ENCODE data around the gene TM7SF2. TPM values are rescaled to one million over a fixed set of nuclear protein-coding genes. Genes with fewer than 3 reads are reported as not detected.

Gene TM7SF2
- 56.7 TPM for total RNA-seq
- long read RNA-seq, transcript TM7SF2-216 (9 exons, 1,671 nt) = minor isoform, 7 of 218 reads
- long read RNA-seq, transcript TM7SF2-201 (10 exons, 1,722 nt) = major isoform, 129 of 218 reads
- long read RNA-seq, partial matches to known transcripts = 8 of 218 reads
- long read RNA-seq, other reads (novel, unspliced or antisense) = 70 of 218 reads

GRCh38 chr11:65111744-65112545 is at the start of gene TM7SF2:
TM7SF2 (plus strand) TSS chr11:65111872; CDS start chr11:65112016, 144 bp downstream.
- DNase-seq = peak; percentile 97
- Histone ChIP-seq H3K27me3 (ENCODE audit: low read depth) (no peaks in the 10 kb centered on the region), H3K27ac (replicated peaks) (peak within 1 kb of the TSS; percentile 84), H3K4me3 (peak within 1 kb of the TSS; percentile 77), H3K36me3 (peaks cover 39% of the 10 kb centered on the region), H3K9me3 (replicated peaks) (no peaks in the 10 kb centered on the region), H3K4me1 (peaks cover 66% of the 10 kb centered on the region)
- TF ChIP-seq CTCF (IDR thresholded peaks at IDR 0.05; ENCODE audit: borderline replicate concordance) = no peak
- intact Hi-C loops (cut with micrococcal nuclease) = no loop called here

- DNase-seq = no peak
- intact Hi-C loops (cut with micrococcal nuclease) = no loop called here
- H3K4me1 ChIP-seq = no peaks in the 10 kb centered on the region
- no peak for TF ChIP-seq CTCF (IDR thresholded peaks at IDR 0.05; ENCODE audit: borderline replicate concordance)
- no peaks in the 10 kb centered on the region for H3K36me3 ChIP-seq
- H3K4me3 ChIP-seq = no peak overlapping the region
- no peak overlapping the region for H3K27ac ChIP-seq (replicated peaks)
- H3K9me3 ChIP-seq (replicated peaks) = no peaks in the 10 kb centered on the region
- H3K27me3 ChIP-seq (ENCODE audit: low read depth) = no peaks in the 10 kb centered on the region
These were observed 48.1 kb upstream of the TM7SF2 start for GRCh38 chr11:65063532-65063931.

- intact Hi-C loops (cut with micrococcal nuclease) = no loop called here
- DNase-seq = no peak
- no peaks in the 10 kb centered on the region for H3K4me1 ChIP-seq
- no peak overlapping the region for H3K27ac ChIP-seq (replicated peaks)
- no peak for TF ChIP-seq CTCF (IDR thresholded peaks at IDR 0.05; ENCODE audit: borderline replicate concordance)
- no peaks in the 10 kb centered on the region for H3K9me3 ChIP-seq (replicated peaks)
- no peak overlapping the region for H3K4me3 ChIP-seq
- H3K27me3 ChIP-seq (ENCODE audit: low read depth) = no peaks in the 10 kb centered on the region
- no peaks in the 10 kb centered on the region for H3K36me3 ChIP-seq
These were observed 46.8 kb upstream of the TM7SF2 start for GRCh38 chr11:65064847-65065240.

- H3K4me1 ChIP-seq = no peaks in the 10 kb centered on the region
- H3K36me3 ChIP-seq = no peaks in the 10 kb centered on the region
- no peaks in the 10 kb centered on the region for H3K9me3 ChIP-seq (replicated peaks)
- intact Hi-C loops (cut with micrococcal nuclease) = no loop called here
- no peak for DNase-seq
- H3K27me3 ChIP-seq (ENCODE audit: low read depth) = no peaks in the 10 kb centered on the region
- H3K4me3 ChIP-seq = no peak overlapping the region
- TF ChIP-seq CTCF (IDR thresholded peaks at IDR 0.05; ENCODE audit: borderline replicate concordance) = no peak
- H3K27ac ChIP-seq (replicated peaks) = no peak overlapping the region
These were observed 45.8 kb upstream of the TM7SF2 start for GRCh38 chr11:65065851-65066250.

GRCh38 chr11:65066315-65066714 is 45.4 kb upstream of the TM7SF2 start:
- H3K4me3 ChIP-seq = no peak overlapping the region
- no peaks in the 10 kb centered on the region for H3K27me3 ChIP-seq (ENCODE audit: low read depth)
- H3K27ac ChIP-seq (replicated peaks) = no peak overlapping the region
- no peaks in the 10 kb centered on the region for H3K9me3 ChIP-seq (replicated peaks)
- no peaks in the 10 kb centered on the region for H3K4me1 ChIP-seq
- no peak for TF ChIP-seq CTCF (IDR thresholded peaks at IDR 0.05; ENCODE audit: borderline replicate concordance)
- DNase-seq = no peak
- intact Hi-C loops (cut with micrococcal nuclease) = no loop called here
- H3K36me3 ChIP-seq = no peaks in the 10 kb centered on the region
